Right lung (tissue), 5 donors: ENCODE measurements around the gene ZNF646. TPM values are rescaled to one million over a fixed set of nuclear protein-coding genes. Genes with fewer than 3 reads are reported as not detected.
"Not testable (repeated sequence)": the region's sequence is repeated elsewhere in the genome, so short reads cannot be mapped to it uniquely, and the experiment has no call there.

ENCODE experiments used
- DNase-seq, 2 donors: peaks; one replicate each; pipeline ENCODE4 v3.0.0-alpha.2; 2013
- polyA plus RNA-seq, 5 donors: library from polyadenylated mRNA; unstranded; fragments of 120-200 nt; gene quantifications; one replicate each; pipeline versions ENCODE4 v1.2.1 to v1.2.3, GENCODE V29; 2013; ENCODE audit warnings: inconsistent platforms in 1 of 5, low replicate concordance in 1 of 5; ENCODE audit not compliant: insufficient read length in 5 of 5, insufficient read depth in 1 of 5

Gene ZNF646
- polyA plus RNA-seq, 5 donors = 9.7 to 13.8 (median 12.7) TPM

- not testable (repeated sequence) for DNase-seq
Observed at GRCh38 chr16:31100876-31101641, 26.8 kb downstream of the ZNF646 start.

- DNase-seq = no peak
Observed at GRCh38 chr16:31105677-31106213, 31.5 kb downstream of the ZNF646 start.

- DNase-seq = no peak
Observed at GRCh38 chr16:31106509-31107464, 32.6 kb downstream of the ZNF646 start.

GRCh38 chr16:31107465-31107867 is 33.2 kb downstream of the ZNF646 start:
- no peak for DNase-seq

- DNase-seq = peak; percentile 60 to 71
Observed at GRCh38 chr16:31108035-31108793, 34.0 kb downstream of the ZNF646 start, which contains the start of gene BCKDK. Gene BCKDK, plus strand, starts transcription at chr16:31108386. Its CDS starts 838 bp downstream, at chr16:31109224.

GRCh38 chr16:31108794-31109558 is 34.8 kb downstream of the ZNF646 start:
- no peak for DNase-seq

- no peak for DNase-seq
Observed at GRCh38 chr16:31109622-31110021, 35.4 kb downstream of the ZNF646 start.

GRCh38 chr16:31110106-31111034 is 36.1 kb downstream of the ZNF646 start:
- DNase-seq = no peak

- DNase-seq = no peak
Observed at GRCh38 chr16:31111881-31112466, 37.8 kb downstream of the ZNF646 start.

- no peak for DNase-seq
Observed at GRCh38 chr16:31112711-31113110, 38.5 kb downstream of the ZNF646 start.

- no peak for DNase-seq
Observed at GRCh38 chr16:31113121-31114120, 39.2 kb downstream of the ZNF646 start.

- no peak for DNase-seq
Observed at GRCh38 chr16:31114468-31114867, 40.2 kb downstream of the ZNF646 start.

- peak; percentile 97 to 98 for DNase-seq
Observed at GRCh38 chr16:31117384-31118222, 43.4 kb downstream of the ZNF646 start, which contains the start of gene KAT8. Gene KAT8, plus strand, starts transcription at chr16:31117664. Its CDS starts 18 bp downstream, at chr16:31117682.

GRCh38 chr16:31118223-31119155 is 44.3 kb downstream of the ZNF646 start:
- DNase-seq = no peak

- no peak for DNase-seq
Observed at GRCh38 chr16:31120129-31120528, 45.9 kb downstream of the ZNF646 start.

- DNase-seq = no peak
Observed at GRCh38 chr16:31125844-31126243, 51.6 kb downstream of the ZNF646 start.
